SKM-1 (cell line): ENCODE measurements around the gene BAMBI.
"Not testable (repeated sequence)": the region's sequence is repeated elsewhere in the genome, so short reads cannot be mapped to it uniquely, and the experiment has no call there.

ENCODE experiments used
- DNase-seq: peaks from one replicate; lab custom pipeline; 2025; ENCODE audit not compliant: unreplicated experiment; lab: John Stamatoyannopoulos, UW

Gene BAMBI, protein sequence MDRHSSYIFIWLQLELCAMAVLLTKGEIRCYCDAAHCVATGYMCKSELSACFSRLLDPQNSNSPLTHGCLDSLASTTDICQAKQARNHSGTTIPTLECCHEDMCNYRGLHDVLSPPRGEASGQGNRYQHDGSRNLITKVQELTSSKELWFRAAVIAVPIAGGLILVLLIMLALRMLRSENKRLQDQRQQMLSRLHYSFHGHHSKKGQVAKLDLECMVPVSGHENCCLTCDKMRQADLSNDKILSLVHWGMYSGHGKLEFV

DNA sequence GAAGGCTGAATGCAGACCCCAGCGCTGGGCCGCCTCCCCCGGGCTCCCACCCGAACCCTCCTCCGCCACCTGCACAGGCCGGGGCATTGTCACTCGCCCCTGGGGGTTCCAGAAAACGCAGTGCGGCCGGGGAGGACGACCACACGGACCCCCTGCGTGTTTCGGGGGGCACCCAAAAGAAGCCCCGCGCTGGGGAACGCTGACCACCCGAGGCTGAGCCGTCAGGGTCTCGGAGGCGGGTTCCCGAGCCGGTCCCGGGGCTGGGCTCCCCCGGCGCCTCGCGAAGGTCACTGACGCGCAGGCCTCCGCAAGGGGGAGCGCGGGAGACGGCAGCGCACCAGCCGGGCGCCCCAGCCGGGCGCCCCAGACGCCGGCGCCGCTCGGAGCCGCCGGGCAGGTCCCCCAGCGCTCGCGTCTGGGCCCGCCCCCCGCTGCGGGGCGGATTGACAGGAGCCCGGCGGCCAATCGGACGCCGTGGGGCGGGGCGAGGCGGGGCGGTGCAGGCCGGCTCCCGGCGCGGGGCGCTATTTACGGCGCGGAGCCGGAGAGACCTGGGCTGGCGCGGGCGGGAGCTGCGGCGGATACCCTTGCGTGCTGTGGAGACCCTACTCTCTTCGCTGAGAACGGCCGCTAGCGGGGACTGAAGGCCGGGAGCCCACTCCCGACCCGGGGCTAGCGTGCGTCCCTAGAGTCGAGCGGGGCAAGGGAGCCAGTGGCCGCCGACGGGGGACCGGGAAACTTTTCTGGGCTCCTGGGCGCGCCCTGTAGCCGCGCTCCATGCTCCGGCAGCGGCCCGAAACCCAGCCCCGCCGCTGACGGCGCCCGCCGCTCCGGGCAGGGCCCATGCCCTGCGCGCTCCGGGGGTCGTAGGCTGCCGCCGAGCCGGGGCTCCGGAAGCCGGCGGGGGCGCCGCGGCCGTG lies at the start of gene BAMBI:
Gene BAMBI, plus strand, starts transcription at position 554 of the 920 bp plus-strand sequence. CDS start 377 bp downstream, outside the sequence.
- DNase-seq, result peak; percentile 57

- peak; percentile 31 for DNase-seq
Measured at GRCh38 chr10:28628184-28628893, 49.0 kb upstream of the BAMBI start.

DNA sequence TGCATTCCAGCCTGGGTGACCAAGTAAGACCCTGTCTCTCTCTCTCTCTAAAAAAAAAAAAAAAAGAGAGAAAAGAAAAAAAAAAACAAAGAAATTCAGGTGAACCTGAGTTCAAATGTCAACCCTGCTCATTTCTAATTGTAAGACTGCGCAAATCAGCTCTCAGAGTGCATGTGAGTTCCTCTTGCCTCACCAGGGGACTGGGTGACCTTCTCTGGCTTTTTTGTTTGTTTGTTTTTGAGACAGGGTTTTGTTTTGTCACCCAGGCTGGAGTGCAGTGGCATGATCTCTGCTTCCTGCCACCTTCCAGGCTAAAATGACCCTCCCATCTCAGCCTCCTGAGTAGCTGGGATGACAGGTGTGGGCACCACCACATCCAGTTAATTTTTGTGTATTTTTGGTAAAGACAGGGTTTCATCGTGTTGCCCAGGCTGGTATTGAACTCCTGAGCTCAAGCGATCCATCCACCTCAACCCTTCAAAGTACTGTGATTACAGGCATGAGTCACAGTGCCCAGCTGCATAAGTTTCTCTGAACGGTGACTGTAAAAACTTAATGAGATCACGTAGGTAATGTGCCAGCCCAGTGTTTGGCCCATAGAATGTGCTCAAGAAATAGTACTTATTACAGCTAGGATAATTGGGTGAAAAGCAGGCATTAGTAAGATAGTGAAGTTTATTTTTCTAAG lies 45.3 kb upstream of the BAMBI start:
- DNase-seq, result no peak

DNA sequence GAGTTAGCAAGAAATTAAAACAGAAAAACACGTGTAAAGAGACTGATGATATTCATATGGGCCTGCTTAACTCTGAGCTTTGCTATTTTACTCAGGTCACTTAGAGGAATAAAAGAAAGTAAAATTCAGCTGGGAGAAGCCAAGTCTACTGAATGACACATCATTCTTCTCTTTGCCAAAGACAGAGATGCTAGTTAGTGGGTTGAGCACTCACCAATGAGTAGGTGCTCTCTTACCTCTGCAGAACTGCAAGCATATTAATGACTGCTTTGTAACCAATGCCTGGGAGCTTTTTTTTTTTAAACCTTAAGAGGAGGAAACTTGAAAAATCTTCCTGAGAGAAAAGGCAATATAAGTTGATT lies 44.8 kb upstream of the BAMBI start:
- no peak for DNase-seq

DNA sequence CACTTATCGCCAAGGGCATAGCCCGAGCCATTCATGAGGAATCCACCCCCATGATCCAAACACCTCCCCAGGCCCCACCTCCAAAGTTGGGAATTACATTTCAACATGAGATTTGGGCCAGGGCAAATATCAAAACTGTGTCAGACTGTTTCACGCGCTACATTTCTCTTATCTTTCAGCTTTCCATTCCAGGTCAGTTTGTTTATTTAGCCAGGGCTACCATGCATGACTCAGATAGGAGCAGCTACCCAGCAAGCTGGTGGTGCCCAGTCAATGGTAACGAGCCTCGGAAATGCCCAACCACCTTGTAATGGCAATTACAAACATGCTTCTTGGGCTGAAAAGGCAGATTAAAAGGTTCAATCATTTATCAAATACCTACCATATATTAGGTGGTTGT lies 43.6 kb upstream of the BAMBI start:
- no peak for DNase-seq

DNA sequence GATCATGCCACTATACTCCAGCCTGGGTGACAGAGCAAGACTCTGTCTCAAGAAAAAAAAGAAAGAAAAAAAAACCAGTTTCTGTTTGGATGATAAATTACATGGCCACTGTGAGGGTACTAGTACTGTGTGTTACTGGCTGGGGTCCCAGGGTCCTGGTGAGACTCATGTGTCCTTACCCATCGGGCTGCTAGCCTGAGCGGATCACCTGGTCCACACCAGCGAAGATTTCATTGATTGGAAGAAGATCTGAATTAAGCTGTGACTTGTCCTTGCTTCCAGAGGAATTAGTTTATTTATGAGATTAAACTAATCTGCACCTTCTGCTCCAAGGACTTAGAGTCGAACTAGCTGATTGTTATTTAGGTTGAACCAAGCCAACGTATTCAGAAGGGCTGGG lies 40.0 kb upstream of the BAMBI start:
- no peak for DNase-seq

DNA sequence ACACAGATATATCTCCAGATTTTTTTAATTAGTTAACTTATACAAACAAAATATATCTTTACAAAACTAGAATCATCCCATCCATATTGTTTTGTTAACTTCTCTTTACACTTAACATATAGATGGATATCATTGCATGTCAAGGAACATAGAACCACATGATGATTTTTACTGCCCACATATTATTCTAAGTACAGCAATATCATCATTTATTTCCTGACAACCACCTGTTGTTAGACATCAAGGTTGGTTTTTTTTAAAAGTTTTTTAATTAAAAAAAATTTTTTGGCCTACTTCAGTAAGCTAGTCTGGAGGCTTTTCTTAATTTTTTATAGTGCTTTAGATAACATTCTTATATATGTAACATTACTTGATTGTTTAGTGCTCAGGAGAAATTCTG lies 38.9 kb upstream of the BAMBI start:
- no peak for DNase-seq

- no peak for DNase-seq
Measured at GRCh38 chr10:28640551-28640950, 36.8 kb upstream of the BAMBI start.

- no peak for DNase-seq
Measured at GRCh38 chr10:28644647-28645046, 32.7 kb upstream of the BAMBI start.

- no peak for DNase-seq
Measured at GRCh38 chr10:28652106-28652505, 25.2 kb upstream of the BAMBI start.

GRCh38 chr10:28652703-28653102 lies 24.6 kb upstream of the BAMBI start:
- DNase-seq, result no peak

DNA sequence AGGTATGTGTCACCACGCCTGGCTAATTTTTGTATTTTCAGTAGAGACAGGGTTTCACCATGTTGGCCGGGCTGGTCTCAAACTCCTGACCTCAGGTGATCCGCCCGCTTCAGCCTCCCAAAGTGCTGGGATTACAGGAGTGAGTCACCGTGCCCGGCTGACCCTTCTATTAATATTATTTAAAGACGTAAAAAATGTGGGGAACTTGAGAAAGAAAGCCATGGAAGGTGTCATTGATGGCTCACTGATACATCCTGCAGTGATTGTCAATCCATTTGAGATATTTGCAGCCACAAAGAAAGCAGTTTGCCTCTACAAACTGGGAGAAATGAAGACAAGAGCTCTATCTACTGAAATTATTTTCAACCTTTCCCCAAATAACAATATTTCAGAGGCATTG lies 18.5 kb upstream of the BAMBI start:
- not testable (repeated sequence) for DNase-seq

DNA sequence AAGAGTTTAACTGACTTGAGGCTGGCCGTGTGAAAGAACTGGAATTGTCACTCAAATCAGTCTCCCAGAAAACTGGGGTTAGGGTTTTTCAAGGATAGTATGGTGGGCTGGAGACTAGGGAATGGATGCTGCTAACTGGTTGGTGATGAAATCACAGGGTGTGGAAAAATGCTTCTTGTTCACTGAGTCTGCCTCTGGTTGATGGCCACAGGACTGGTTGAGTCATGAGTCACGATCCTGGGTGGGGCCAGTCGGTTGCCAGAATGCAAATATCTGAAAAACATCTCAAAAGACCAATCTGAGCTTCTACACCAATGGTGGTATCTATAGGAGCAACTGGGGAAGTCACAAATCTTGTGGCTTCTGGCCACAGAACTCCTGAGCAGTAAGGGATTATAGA lies 16.3 kb upstream of the BAMBI start:
- DNase-seq, result no peak

GRCh38 chr10:28663576-28664368 lies 13.5 kb upstream of the BAMBI start:
- DNase-seq, result peak; percentile 11

DNA sequence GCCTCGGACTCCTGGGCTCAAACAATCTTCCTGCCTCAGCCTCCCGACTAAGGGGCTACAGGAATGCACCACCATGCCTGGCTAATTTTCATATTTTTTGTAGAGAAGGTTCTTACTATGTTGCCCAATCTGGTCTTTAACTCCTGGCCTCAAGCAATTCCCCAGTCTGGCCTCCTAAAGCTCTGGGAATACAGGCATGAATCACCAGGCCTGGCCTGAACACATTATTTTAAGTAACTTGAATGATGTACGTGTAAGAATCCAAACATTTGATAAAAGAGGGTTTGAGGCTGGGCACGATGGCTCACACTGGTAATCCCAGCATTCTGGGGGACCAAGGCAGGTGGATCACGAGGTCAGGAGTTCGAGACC lies 13.0 kb upstream of the BAMBI start:
- no peak for DNase-seq

GRCh38 chr10:28666751-28667467 lies 10.4 kb upstream of the BAMBI start:
- DNase-seq, result no peak

- DNase-seq, result no peak
Measured at GRCh38 chr10:28668363-28669226, 8.7 kb upstream of the BAMBI start.

DNA sequence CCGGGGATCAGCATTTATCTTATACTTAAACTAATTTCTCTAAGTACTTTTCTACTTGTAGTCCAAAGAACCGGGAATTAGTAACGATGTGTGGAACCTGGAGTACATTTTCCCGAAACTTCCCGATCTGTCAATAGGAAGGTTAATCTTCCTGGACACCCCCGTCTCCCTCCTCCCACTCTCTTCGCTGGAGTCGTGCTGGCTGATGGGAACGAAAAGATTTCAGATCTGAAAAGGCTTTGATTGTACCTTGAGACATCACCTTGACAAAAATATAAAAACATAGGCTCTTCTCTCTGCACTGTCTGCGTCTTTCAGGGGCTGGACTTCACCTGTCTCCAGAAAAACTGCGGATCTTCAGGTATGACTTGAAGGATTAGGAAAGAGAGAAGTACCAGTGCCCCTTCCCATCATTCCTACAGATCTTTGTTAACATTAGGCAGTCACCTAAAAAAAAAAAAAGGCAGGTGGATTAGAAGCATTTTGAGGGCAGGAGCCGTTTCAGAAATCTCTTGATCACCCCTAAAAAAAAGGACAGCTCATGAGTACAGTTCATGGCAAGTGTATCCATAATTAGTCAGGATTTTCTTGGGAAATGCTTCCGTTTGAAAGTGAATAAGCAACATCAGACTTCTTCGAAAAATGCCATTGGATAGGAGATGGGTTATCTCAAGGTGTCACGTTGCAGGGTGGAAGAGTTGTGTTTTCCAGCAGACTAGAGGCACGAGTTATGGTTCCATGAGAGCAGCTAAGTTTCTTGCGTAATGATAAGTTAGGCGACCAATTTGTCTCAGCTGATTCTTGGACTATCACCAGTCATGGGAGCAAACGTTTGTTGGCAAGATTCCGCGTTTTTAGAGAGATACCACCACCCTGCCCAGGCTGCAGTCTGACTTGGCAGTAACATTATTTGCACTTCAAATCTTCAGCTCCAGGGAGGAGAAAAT lies 7.8 kb upstream of the BAMBI start:
- no peak for DNase-seq
